Stomach (tissue), 9 donors: ENCODE results near the gene PTGDR2. TPM values are rescaled to one million over a fixed set of nuclear protein-coding genes. Genes with fewer than 3 reads are reported as not detected.

Experiments
- DNase-seq, 2 donors: peaks; one replicate each; pipeline versions ENCODE4 v3.0.0 to v3.0.0-alpha.2; 2013 to 2019
- H3K27ac ChIP-seq, 5 donors: fragments of 200-600 bp in 4 of 5; sonication (generic) in 4 of 5; one replicate each; pipeline ENCODE4 v1.5.1; 2013 to 2019; ENCODE audit warnings: mild to moderate bottlenecking in 1 of 5, moderate library complexity in 1 of 5
- H3K27me3 ChIP-seq, 3 donors: fragments of 200-600 bp; sonication (generic); one replicate each; pipeline ENCODE4 v1.5.1; 2017 to 2019; ENCODE audit warnings: mixed run types in 1 of 3
- H3K36me3 ChIP-seq, 4 donors: fragments of 200-600 bp; sonication (generic); 1 replicate in 3 of 4; 2 replicates in 1 of 4; pipeline ENCODE4 v1.5.1; 2016 to 2019
- H3K4me1 ChIP-seq, 4 donors: fragments of 200-600 bp; sonication (generic); one replicate each; pipeline ENCODE4 v1.5.1; 2016 to 2019
- H3K4me3 ChIP-seq, 4 donors: fragments of 200-600 bp; sonication (generic) in 3 of 4; one replicate each; pipeline ENCODE4 v1.5.1; 2016 to 2019; ENCODE audit warnings: mild to moderate bottlenecking in 1 of 4
- H3K9me3 ChIP-seq, 4 donors: fragments of 200-600 bp; sonication (generic); one replicate each; pipeline ENCODE4 v1.5.1; 2016 to 2019
- EP300 ChIP-seq: sonication (generic); formaldehyde crosslinking; IDR thresholded peaks from one replicate; pipeline ENCODE4 v1.6.1; 2017; ENCODE audit warnings: antibody characterized with exemption
- POLR2A ChIP-seq, 4 donors: fragments of 450-650 bp; IDR thresholded peaks; one replicate each; pipeline ENCODE4 v1.6.1; 2016; ENCODE audit warnings: antibody characterized with exemption in 4 of 4, control low read depth in 2 of 4, mild to moderate bottlenecking in 1 of 4, moderate library complexity in 1 of 4
- POLR2AphosphoS5 ChIP-seq, 3 donors: sonication (generic); formaldehyde crosslinking; IDR thresholded peaks; one replicate each; pipeline ENCODE4 v1.6.1; 2016; ENCODE audit warnings: antibody characterized with exemption in 3 of 3
- WGBS, 5 donors: extraction: QIAGEN DNeasy Blood & Tissue Kit in 3 of 5; methylation state at CpG; one replicate each; pipeline versions ENCODE4 v1.1.5 to v1.1.7; 2013 to 2018; 5-methylcytosine and 5-hydroxymethylcytosine counted together
- intact Hi-C: fragments of 100-400 bp; cut with DNase I; formaldehyde crosslinking; loops from one replicate; pipeline ENCODE4 v1.15.1; 2023; ENCODE audit warnings: low total_unique reads
- polyA plus RNA-seq, 3 donors: library from polyadenylated mRNA; stranded (reverse); fragments of 200-250 nt; gene quantifications; one replicate each; pipeline ENCODE4 v1.2.3, GENCODE V29; 2013
- total RNA-seq, 5 donors: library from RNA; depleted of rRNA; stranded (reverse); fragments of >200 nt; gene quantifications; one replicate each; pipeline versions ENCODE4 v1.1.0 to v1.2.3, GENCODE V29; 2014 to 2016
- TF ChIP-seq, protein P1 (sequence below), 7 experiments: fragments of 450-650 bp in 4 of 7; fragments of 200-600 bp in 3 of 7; sonication (generic) in 3 of 7; IDR thresholded peaks; one replicate each; pipeline ENCODE4 v1.5.1; 2016 to 2019; ENCODE audit warnings: antibody characterized with exemption in 7 of 7, control low read depth in 2 of 7, mild to moderate bottlenecking in 1 of 7
- donor health status: healthy with polysubstance abuse.
- donor health status: Bipolar disorder and iron deficiency.
- donor health status: healthy.

PTGDR2 gene
- total and polyA plus RNA-seq, 8 donors: 2.1 to 67.8 (median 12.3) TPM; not detected in 2

GRCh38 chr11:60887556-60887955 lies 31.8 kb upstream of the PTGDR2 start:
- DNase-seq: peak; percentile 61 to 79
- WGBS, 5 donors: 48 to 52% (median 49%) methylated on average over 5 of the region's 5 CpGs
- peaks cover 0 to 34% (median 30%) of the 10 kb centered on the region in 4 donors for H3K36me3 ChIP-seq
- intact Hi-C loops: no loop called here
- H3K27me3 ChIP-seq: no peaks in the 10 kb centered on the region
- H3K4me1 ChIP-seq: peaks cover 0 to 20% (median 11%) of the 10 kb centered on the region in 4 donors
- H3K9me3 ChIP-seq: no peaks in the 10 kb centered on the region
- no peak overlapping the region for H3K4me3 ChIP-seq
- H3K27ac ChIP-seq: no peak overlapping the region
- TF ChIP-seq POLR2A (IDR thresholded peaks at IDR 0.05) (no peak), POLR2AphosphoS5 (IDR thresholded peaks at IDR 0.05) (peak in 1 of 3 donors; percentile 27), EP300 (no peak)
- TF ChIP-seq, protein P1, sequence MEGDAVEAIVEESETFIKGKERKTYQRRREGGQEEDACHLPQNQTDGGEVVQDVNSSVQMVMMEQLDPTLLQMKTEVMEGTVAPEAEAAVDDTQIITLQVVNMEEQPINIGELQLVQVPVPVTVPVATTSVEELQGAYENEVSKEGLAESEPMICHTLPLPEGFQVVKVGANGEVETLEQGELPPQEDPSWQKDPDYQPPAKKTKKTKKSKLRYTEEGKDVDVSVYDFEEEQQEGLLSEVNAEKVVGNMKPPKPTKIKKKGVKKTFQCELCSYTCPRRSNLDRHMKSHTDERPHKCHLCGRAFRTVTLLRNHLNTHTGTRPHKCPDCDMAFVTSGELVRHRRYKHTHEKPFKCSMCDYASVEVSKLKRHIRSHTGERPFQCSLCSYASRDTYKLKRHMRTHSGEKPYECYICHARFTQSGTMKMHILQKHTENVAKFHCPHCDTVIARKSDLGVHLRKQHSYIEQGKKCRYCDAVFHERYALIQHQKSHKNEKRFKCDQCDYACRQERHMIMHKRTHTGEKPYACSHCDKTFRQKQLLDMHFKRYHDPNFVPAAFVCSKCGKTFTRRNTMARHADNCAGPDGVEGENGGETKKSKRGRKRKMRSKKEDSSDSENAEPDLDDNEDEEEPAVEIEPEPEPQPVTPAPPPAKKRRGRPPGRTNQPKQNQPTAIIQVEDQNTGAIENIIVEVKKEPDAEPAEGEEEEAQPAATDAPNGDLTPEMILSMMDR (IDR thresholded peaks at IDR 0.05): peak in 5 of 7 experiments; percentile 33 to 59 (median 53)

GRCh38 chr11:60880643-60881282 lies 25.0 kb upstream of the PTGDR2 start:
- peak overlapping the region in 2 of 5 donors; percentile 17 to 57 for H3K27ac ChIP-seq
- no peak for DNase-seq
- no peaks in the 10 kb centered on the region for H3K9me3 ChIP-seq
- intact Hi-C loops: no loop called here
- no peaks in the 10 kb centered on the region for H3K27me3 ChIP-seq
- no peak overlapping the region for H3K4me3 ChIP-seq
- TF ChIP-seq POLR2A (IDR thresholded peaks at IDR 0.05): no peak
- TF ChIP-seq EP300: no peak
- no peak for TF ChIP-seq POLR2AphosphoS5 (IDR thresholded peaks at IDR 0.05)
- 52 to 65% (median 56%) methylated on average over 8 of the region's 8 CpGs for WGBS, 5 donors
- H3K36me3 ChIP-seq: peaks cover 0 to 26% (median 18%) of the 10 kb centered on the region in 4 donors
- H3K4me1 ChIP-seq: peaks cover 0 to 30% (median 14%) of the 10 kb centered on the region in 4 donors

GRCh38 chr11:60879971-60880588 lies 24.3 kb upstream of the PTGDR2 start:
- no peak for TF ChIP-seq EP300
- TF ChIP-seq POLR2AphosphoS5 (IDR thresholded peaks at IDR 0.05): no peak
- TF ChIP-seq POLR2A (IDR thresholded peaks at IDR 0.05): no peak
- TF ChIP-seq, protein P1 (IDR thresholded peaks at IDR 0.05): no peak
- DNase-seq: no peak
- Histone ChIP-seq H3K36me3 (peaks cover 0 to 27% (median 20%) of the 10 kb centered on the region in 4 donors), H3K4me3 (no peak overlapping the region), H3K4me1 (peaks cover 0 to 30% (median 14%) of the 10 kb centered on the region in 4 donors), H3K27me3 (no peaks in the 10 kb centered on the region), H3K9me3 (no peaks in the 10 kb centered on the region), H3K27ac (peak overlapping the region in 2 of 5 donors; percentile 43 to 79)
- intact Hi-C loops: no loop called here
- 77 to 84% (median 80%) methylated on average over 5 of the region's 5 CpGs for WGBS, 5 donors

GRCh38 chr11:60879104-60879503 lies 23.4 kb upstream of the PTGDR2 start:
- DNase-seq: no peak
- 67 to 91% (median 83%) methylated on average over 1 of the region's 1 CpG for WGBS, 5 donors
- Histone ChIP-seq H3K4me1 (peaks cover 0 to 30% (median 14%) of the 10 kb centered on the region in 4 donors), H3K9me3 (no peaks in the 10 kb centered on the region), H3K36me3 (peaks cover 0 to 28% (median 20%) of the 10 kb centered on the region in 4 donors), H3K27ac (peak overlapping the region in 3 of 5 donors; percentile 43 to 79 (median 72)), H3K4me3 (no peak overlapping the region), H3K27me3 (no peaks in the 10 kb centered on the region)
- TF ChIP-seq POLR2AphosphoS5 (IDR thresholded peaks at IDR 0.05): no peak
- no peak for TF ChIP-seq POLR2A (IDR thresholded peaks at IDR 0.05)
- intact Hi-C loops: no loop called here

GRCh38 chr11:60878245-60879101 lies 22.7 kb upstream of the PTGDR2 start:
- H3K9me3 ChIP-seq: no peaks in the 10 kb centered on the region
- DNase-seq: no peak

More at GRCh38 chr11:60878245-60879101, 22.7 kb upstream of the PTGDR2 start:
- H3K4me3 ChIP-seq: no peak overlapping the region
- WGBS, 5 donors: 57 to 82% (median 70%) methylated on average over 5 of the region's 5 CpGs
- peak overlapping the region; percentile 32 to 79 (median 68) for H3K27ac ChIP-seq
- peaks cover 0 to 28% (median 20%) of the 10 kb centered on the region in 4 donors for H3K36me3 ChIP-seq
- intact Hi-C loops: no loop called here
- peaks cover 2 to 30% (median 14%) of the 10 kb centered on the region in 4 donors for H3K4me1 ChIP-seq
- H3K27me3 ChIP-seq: no peaks in the 10 kb centered on the region
- no peak for TF ChIP-seq POLR2A (IDR thresholded peaks at IDR 0.05)
- peak in 1 of 3 donors; percentile 55 for TF ChIP-seq POLR2AphosphoS5 (IDR thresholded peaks at IDR 0.05)
